Motor neuron (in vitro differentiated cells): Measurements from ENCODE around the gene CCDC54. TPM values are rescaled to one million over a fixed set of nuclear protein-coding genes. Genes with fewer than 3 reads are reported as not detected.
"Not testable (repeated sequence)": the region's sequence is repeated elsewhere in the genome, so short reads cannot be mapped to it uniquely, and the experiment has no call there.

Experiments used
- ATAC-seq, 8 experiments: fragments of 200-7000 bp; cut with Tn5 transposase; replicated peaks in 6 of 8; 2 replicates each; pipeline ENCODE4 v1.8.0; 2021; ENCODE audit warnings: mild to moderate bottlenecking in 8 of 8, moderate library complexity in 8 of 8
- H3K27ac ChIP-seq, 2 donors: fragments of 250-450 bp; sonication (Bioruptor Pico); 2 replicates each; pipeline ENCODE4 v1.9.0; 2021; ENCODE audit warnings: antibody characterized with exemption in 2 of 2, mild to moderate bottlenecking in 2 of 2, moderate library complexity in 1 of 2
- H3K4me1 ChIP-seq, 2 donors: fragments of 250-450 bp; sonication (Bioruptor Pico); replicated peaks in 1 of 2; 2 replicates each; pipeline ENCODE4 v1.6.1; 2021; ENCODE audit warnings: antibody characterized with exemption in 2 of 2, mild to moderate bottlenecking in 2 of 2, moderate library complexity in 1 of 2
- H3K4me3 ChIP-seq, 5 donors: fragments of 250-450 bp; sonication (Bioruptor Pico); 2 replicates each; pipeline ENCODE4 v1.9.0; 2021; ENCODE audit warnings: antibody characterized with exemption in 5 of 5, mild to moderate bottlenecking in 5 of 5, moderate library complexity in 4 of 5
- WGBS, 10 experiments: fragments of 450-650 bp; shearing (Covaris generic); methylation state at CpG; one replicate each; pipeline ENCODE4 v1.0.0; 2022; 5-methylcytosine and 5-hydroxymethylcytosine counted together
- in situ Hi-C, 9 experiments: fragments of 400-800 bp; cut with MboI; loops; one replicate each; pipeline ENCODE4 v1.15.0; 2021; ENCODE audit warnings: low sequenced_read_pairs in 9 of 9, low pct_unique_long_range_greater_than_20kb in 2 of 9; ENCODE audit not compliant: unreplicated experiment in 9 of 9
- total RNA-seq, 8 experiments: library from RNA; unstranded; fragments of 300-600 nt; gene quantifications; 2 replicates each; pipeline versions ENCODE4 v1.2.3 to v1.2.4, GENCODE V29; 2022

CCDC54 gene
- 1 to 10 TPM in 3 of 8 experiments, under 1 TPM in 2, not detected in 3; 0.05 to 6.8 (median 4.3) TPM for total RNA-seq

GRCh38 chr3:107377151-107377550, at the start of gene CCDC54:
TSS of gene CCDC54 (plus strand) at chr3:107377439. CDS start at chr3:107377588, 149 bp downstream.
- Histone ChIP-seq H3K4me3 (no peak within 1 kb of the TSS), H3K27ac (no peak within 1 kb of the TSS), H3K4me1 (no peaks in the 10 kb centered on the region)
- no peak for ATAC-seq
- in situ Hi-C loops = no loop called here

DNA sequence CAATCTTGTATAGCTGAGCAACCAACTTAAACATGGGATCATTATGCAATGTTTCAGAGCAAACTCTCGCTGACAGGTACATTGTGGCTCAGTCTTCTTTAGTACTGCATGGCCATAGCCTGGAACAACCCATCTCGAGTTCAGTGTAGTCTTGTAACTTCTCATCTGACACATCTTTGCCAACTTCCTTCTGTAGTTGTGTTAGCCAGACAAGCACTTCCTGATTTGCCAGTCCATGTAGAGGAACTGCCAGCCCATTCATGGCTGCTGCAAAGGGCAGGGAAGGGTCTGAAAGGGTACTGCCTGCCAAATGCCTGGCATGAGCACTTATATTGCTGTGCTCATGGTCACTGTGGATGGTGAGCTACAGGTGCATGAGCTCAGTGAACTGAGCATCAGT, 49.2 kb upstream of the CCDC54 start:
- no peak overlapping the region for H3K4me3 ChIP-seq
- ATAC-seq = no peak
- in situ Hi-C loops = no loop called here

GRCh38 chr3:107329088-107329487, 48.2 kb upstream of the CCDC54 start:
- no peaks in the 10 kb centered on the region for H3K4me1 ChIP-seq
- in situ Hi-C loops = no loop called here
- ATAC-seq = no peak
- H3K4me3 ChIP-seq = no peak overlapping the region
- 71 to 100% (median 81%) methylated on average over 1 to 5 of the region's 5 CpGs; no CpG with 5 or more reads in 1 of the 10 experiments for WGBS, 10 experiments
- H3K27ac ChIP-seq = no peak overlapping the region

More for the DNA sequence above, 49.2 kb upstream of the CCDC54 start:
- Histone ChIP-seq H3K4me1 (no peaks in the 10 kb centered on the region), H3K27ac (no peak overlapping the region)
- WGBS, 10 experiments = 60 to 100% (median 84%) methylated on average over 1 to 2 of the region's 2 CpGs; no CpG with 5 or more reads in 4 of the 10 experiments

DNA sequence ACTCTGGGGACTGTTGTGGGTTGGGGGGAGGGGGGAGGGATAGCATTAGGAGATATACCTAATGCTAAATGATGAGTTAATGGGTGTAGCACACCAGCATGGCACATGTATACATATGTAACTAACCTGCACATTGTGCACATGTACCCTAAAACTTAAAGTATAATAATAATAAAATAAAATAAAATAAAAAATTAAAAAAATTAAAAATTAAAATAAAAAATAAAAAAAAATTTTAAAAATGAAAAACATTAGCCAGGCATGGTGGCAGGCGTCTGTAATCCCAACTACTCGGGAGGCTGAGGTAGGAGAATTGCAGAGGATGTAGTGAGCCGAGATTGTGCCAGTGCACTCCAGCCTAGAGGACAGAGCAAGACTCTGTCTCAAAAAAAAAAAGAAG, 37.5 kb upstream of the CCDC54 start:
- WGBS, 10 experiments = 83 to 100% (median 94%) methylated on average over 1 to 3 of the region's 3 CpGs; no CpG with 5 or more reads in 1 of the 10 experiments
- H3K4me1 ChIP-seq, in situ Hi-C loops, H3K4me3 ChIP-seq, ATAC-seq, H3K27ac ChIP-seq: not testable (repeated sequence)

- Histone ChIP-seq H3K4me1 (peaks cover 0 to 3% of the 10 kb centered on the region in 2 donors), H3K27ac (no peak overlapping the region), H3K4me3 (no peak overlapping the region)
- in situ Hi-C loops = no loop called here
- ATAC-seq = no peak
Measured at GRCh38 chr3:107344722-107345121, 32.5 kb upstream of the CCDC54 start.

DNA sequence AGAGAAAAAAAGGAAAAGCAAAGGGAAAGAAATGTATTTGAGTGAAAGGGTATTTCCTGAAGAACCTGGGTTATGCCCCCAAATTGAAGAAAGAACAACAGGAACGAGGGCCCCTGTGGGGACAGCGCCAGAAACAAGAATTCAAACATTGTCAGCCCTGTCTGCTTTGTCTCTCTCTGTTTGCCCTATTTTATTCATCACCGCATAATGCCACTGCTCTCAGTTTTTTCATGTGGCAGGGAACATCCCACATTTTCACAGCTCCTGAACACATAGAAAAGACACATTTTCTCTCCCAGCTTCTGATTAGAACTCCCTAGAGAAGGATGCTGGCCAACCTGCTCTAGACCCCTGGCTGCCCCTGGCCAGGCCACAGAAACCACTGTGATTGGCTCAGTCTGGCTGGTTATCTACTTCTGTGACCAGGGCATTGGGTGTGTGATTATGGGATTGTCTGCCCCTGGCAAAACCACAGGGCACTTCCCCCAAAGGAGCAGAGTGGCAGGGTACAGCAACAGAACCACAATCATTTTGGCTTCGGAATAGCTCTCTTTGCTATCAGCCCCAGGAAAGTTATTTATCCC, 31.3 kb upstream of the CCDC54 start:
- WGBS, 10 experiments = 45 to 100% (median 57%) methylated on average over 1 to 4 of the region's 4 CpGs; no CpG with 5 or more reads in 1 of the 10 experiments
- no peak overlapping the region for H3K27ac ChIP-seq
- in situ Hi-C loops = no loop called here
- no peak overlapping the region for H3K4me3 ChIP-seq
- ATAC-seq = peak in 5 of 8 experiments; percentile 32 to 67 (median 60)
- peaks cover 0 to 3% of the 10 kb centered on the region in 2 donors for H3K4me1 ChIP-seq

DNA sequence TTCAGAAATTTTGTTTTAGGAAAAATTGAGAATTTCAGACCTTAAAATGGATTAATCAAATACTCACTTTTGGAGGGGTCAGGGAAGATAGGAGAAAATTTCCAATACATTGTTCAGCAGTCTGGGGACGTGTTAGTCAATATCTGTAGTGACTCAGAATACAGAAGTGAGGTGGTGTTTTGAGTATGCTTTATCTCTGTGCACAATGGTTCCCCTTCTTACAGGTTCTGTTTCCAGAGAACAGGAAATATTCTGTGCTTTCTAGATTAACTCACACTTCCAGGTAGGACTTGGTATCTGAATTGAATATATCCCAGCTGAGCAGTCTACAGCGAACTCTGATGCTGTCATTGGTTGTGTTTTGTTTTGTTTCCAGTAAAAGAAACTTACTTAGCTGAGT, 30.7 kb upstream of the CCDC54 start:
- ATAC-seq = no peak
- Histone ChIP-seq H3K27ac (no peak overlapping the region), H3K4me1 (peaks cover 0 to 3% of the 10 kb centered on the region in 2 donors), H3K4me3 (no peak overlapping the region)
- in situ Hi-C loops = no loop called here
- 11 to 95% (median 78%) methylated on average over 1 to 2 of the region's 2 CpGs; no CpG with 5 or more reads in 2 of the 10 experiments for WGBS, 10 experiments

- Histone ChIP-seq H3K27ac (no peak overlapping the region), H3K4me1 (peaks cover 0 to 3% of the 10 kb centered on the region in 2 donors), H3K4me3 (no peak overlapping the region)
- ATAC-seq = no peak
- in situ Hi-C loops = no loop called here
- 5 to 100% (median 48%) methylated on average over 1 to 2 of the region's 2 CpGs for WGBS, 10 experiments
Measured at GRCh38 chr3:107347751-107348150, 29.5 kb upstream of the CCDC54 start.

DNA sequence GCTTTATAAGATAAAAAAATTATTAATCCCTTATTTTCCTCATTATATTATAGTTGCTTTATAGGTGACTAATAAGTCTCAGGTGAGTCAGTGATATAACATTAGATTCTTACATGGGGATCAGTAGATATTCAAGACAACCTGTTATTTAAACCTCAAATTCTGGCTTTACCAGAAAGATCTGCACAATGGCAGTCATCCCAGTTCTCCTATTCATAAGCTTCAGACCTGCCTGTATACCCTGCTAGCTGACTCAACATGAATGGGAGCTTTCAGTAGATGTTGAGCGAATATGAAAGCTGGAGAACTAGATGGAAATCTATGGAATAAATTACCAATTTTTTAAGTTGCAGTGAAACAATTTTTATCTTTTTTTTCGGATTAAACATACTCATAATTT, 20.5 kb upstream of the CCDC54 start:
- Histone ChIP-seq H3K4me1 (no peaks in the 10 kb centered on the region), H3K27ac (no peak overlapping the region), H3K4me3 (no peak overlapping the region)
- in situ Hi-C loops = no loop called here
- no peak for ATAC-seq
- WGBS, 10 experiments = 42 to 83% (median 71%) methylated on average over 1 to 2 of the region's 2 CpGs; no CpG with 5 or more reads in 2 of the 10 experiments

- 40 to 100% (median 84%) methylated on average over 1 to 3 of the region's 3 CpGs; no CpG with 5 or more reads in 2 of the 10 experiments for WGBS, 10 experiments
- Histone ChIP-seq H3K4me1 (no peaks in the 10 kb centered on the region), H3K27ac (no peak overlapping the region), H3K4me3 (no peak overlapping the region)
- in situ Hi-C loops = no loop called here
- ATAC-seq = no peak
Measured at GRCh38 chr3:107361633-107362032, 15.6 kb upstream of the CCDC54 start.

DNA sequence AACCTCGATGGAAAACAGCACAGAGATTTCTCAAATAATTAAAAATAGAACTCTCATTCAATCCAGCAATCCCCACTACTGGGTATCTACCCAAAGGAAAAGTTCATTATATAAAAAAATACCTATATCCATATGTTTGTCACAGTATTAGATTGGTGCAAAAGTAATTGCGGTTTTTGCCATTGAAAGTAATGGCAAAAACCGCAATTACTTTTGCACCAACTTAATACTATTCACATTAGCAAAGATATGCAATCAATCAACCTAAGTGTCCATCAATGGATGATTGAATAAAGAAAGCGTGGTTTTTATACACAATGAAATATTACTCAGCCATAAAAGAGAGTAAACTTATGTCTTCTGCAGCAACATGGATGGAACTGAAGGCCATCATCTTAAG, 12.2 kb upstream of the CCDC54 start:
- 44 to 96% (median 88%) methylated on average over 2 to 4 of the region's 4 CpGs for WGBS, 10 experiments
- no peaks in the 10 kb centered on the region for H3K4me1 ChIP-seq
- no peak for ATAC-seq
- H3K4me3 ChIP-seq = no peak overlapping the region
- in situ Hi-C loops = no loop called here
- H3K27ac ChIP-seq = no peak overlapping the region

- peak in 1 of 8 experiments; percentile 26 for ATAC-seq
- 67 to 100% (median 90%) methylated on average over 1 to 3 of the region's 3 CpGs; no CpG with 5 or more reads in 3 of the 10 experiments for WGBS, 10 experiments
- in situ Hi-C loops = no loop called here
- Histone ChIP-seq H3K27ac (no peak overlapping the region), H3K4me1 (no peaks in the 10 kb centered on the region), H3K4me3 (no peak overlapping the region)
Measured at GRCh38 chr3:107366766-107367165, 10.5 kb upstream of the CCDC54 start.

- Histone ChIP-seq H3K4me1 (no peaks in the 10 kb centered on the region), H3K4me3 (no peak overlapping the region), H3K27ac (no peak overlapping the region)
- 50 to 100% (median 68%) methylated on average over 1 to 5 of the region's 5 CpGs; no CpG with 5 or more reads in 1 of the 10 experiments for WGBS, 10 experiments
- ATAC-seq = no peak
- in situ Hi-C loops = no loop called here
Measured at GRCh38 chr3:107367353-107367752, 9.9 kb upstream of the CCDC54 start.
